SH-SY5Y (cell line): ENCODE data around the gene DYNC2H1.

Experiments used
- GATA2 ChIP-seq: IDR thresholded peaks from 2 replicates; pipeline ENCODE4 v1.6.1; 2011; ENCODE audit warnings: mild to moderate bottlenecking, low read depth, low read length
- GATA3 ChIP-seq: IDR thresholded peaks from 2 replicates; pipeline ENCODE4 v1.6.1; 2011; ENCODE audit warnings: low read depth, mild to moderate bottlenecking, low read length, moderate library complexity

DYNC2H1 gene, protein sequence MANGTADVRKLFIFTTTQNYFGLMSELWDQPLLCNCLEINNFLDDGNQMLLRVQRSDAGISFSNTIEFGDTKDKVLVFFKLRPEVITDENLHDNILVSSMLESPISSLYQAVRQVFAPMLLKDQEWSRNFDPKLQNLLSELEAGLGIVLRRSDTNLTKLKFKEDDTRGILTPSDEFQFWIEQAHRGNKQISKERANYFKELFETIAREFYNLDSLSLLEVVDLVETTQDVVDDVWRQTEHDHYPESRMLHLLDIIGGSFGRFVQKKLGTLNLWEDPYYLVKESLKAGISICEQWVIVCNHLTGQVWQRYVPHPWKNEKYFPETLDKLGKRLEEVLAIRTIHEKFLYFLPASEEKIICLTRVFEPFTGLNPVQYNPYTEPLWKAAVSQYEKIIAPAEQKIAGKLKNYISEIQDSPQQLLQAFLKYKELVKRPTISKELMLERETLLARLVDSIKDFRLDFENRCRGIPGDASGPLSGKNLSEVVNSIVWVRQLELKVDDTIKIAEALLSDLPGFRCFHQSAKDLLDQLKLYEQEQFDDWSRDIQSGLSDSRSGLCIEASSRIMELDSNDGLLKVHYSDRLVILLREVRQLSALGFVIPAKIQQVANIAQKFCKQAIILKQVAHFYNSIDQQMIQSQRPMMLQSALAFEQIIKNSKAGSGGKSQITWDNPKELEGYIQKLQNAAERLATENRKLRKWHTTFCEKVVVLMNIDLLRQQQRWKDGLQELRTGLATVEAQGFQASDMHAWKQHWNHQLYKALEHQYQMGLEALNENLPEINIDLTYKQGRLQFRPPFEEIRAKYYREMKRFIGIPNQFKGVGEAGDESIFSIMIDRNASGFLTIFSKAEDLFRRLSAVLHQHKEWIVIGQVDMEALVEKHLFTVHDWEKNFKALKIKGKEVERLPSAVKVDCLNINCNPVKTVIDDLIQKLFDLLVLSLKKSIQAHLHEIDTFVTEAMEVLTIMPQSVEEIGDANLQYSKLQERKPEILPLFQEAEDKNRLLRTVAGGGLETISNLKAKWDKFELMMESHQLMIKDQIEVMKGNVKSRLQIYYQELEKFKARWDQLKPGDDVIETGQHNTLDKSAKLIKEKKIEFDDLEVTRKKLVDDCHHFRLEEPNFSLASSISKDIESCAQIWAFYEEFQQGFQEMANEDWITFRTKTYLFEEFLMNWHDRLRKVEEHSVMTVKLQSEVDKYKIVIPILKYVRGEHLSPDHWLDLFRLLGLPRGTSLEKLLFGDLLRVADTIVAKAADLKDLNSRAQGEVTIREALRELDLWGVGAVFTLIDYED (N-terminal part only)

DNA sequence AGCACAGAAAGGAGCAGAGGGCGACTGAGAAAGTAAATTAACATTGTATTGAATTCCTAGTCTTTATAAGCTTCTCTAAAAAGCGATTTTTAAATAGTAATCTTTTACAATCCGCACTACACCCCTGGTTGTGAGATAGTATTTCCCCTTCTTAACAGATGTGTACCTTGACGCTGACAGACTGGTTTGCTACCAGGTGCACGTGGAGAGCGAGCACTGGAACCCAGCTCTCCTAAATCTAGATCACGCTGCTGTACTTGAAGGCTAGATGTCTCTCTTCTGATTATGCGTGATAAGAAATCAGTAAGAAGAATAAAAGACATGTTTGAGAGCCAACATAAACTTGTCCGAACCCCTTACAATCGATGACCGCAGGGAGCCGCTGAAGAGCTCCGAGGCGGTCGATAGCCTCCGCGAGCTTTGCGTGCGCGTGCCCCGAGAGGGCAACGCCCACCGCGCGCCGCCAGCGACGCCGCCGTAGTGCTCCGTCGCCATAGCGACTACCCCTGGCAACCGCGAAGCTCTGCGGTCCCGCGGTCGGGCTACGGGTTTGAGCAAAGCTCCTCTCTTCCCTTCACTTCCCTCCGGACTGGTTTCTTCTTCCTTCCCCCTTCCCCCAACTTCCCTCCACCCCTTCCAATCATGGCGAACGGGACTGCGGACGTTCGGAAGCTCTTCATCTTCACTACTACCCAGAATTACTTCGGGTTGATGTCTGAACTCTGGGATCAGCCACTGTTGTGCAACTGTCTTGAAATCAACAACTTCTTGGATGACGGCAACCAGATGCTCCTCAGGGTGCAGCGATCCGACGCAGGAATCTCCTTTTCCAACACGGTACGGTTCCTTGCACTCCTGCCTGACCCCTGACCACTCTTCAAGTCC, at the start of gene DYNC2H1:
DYNC2H1 (plus strand) TSS at position 494 of the 885 bp plus-strand sequence; CDS start at position 643, 149 bp downstream.
- TF ChIP-seq GATA2: peak; percentile 57
- no peak for TF ChIP-seq GATA3

DNA sequence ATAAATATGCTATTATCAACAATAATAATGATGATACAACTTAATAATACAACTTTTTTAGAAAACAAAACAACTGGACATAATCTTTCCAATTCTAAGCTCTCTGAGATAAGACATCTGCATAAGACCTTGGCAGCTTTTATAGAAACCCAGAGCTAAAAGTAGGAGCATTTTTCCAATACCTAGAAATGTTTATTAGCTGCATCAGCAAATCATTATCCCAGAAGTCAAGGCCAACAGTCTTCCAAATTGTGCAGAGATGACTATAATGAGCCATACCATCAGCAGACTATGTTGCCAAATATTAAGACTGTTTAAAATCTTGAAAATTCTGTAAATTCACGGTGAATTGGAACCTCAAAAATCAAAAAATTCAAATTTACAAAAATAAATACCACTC, 47.6 kb upstream of the DYNC2H1 start:
- TF ChIP-seq GATA2: no peak
- TF ChIP-seq GATA3: no peak

DNA sequence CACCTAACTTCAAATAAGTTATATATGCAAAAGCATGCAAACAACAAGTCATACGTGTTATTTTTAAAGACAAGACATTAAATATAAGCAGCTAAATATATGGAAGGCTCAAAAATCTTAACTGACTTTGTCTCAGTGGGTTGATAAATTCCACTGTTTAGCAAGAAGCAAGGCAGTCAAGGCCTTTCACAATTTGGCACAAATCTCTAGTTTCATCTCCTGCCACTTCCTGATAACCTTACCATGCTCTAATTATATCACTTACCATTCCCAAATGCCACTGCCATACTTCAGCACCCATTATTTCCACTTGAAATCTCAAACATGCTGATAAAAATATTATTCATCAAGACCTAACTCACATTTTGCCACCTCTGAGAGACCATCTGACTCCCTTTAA, 42.1 kb upstream of the DYNC2H1 start:
- TF ChIP-seq GATA3 (no peak), GATA2 (no peak)

DNA sequence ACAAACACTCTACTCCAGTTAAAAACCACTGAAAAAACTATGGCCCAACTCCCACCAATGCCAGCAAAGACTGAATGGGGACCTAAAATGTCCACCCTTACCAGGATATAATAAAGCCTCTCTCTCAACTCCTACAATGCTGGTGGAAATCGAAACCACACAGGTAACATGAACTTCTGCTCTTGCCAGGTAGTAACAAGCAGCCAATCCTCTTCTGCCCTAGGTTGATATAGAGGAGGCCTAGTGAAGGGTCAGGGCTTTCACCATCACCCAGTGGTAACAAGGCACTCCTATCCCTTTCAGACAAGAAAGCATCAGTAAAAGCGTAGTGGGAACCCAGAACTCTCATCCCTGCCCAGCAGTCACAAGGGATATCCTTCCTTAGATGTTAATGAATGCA, 39.9 kb upstream of the DYNC2H1 start:
- no peak for TF ChIP-seq GATA2
- TF ChIP-seq GATA3: no peak

DNA sequence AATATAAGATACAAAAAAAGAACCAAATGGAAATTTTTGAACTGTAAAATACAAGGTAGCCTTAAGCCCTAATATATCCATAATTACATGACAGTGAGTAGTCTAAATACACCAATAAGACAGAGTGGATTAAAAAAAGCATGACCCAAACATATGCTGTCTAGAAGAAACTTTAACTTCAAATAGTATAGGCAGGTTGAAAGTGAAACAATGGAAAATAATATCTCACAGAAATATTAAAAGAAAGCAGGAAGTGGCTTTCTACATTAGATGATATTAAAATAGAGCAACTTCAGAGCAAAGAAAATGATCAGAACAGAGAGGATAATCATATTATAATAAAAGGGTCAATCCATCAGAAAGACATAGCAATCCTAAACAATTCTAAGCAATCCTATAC, 39.1 kb upstream of the DYNC2H1 start:
- TF ChIP-seq GATA2 (no peak), GATA3 (no peak)

DNA sequence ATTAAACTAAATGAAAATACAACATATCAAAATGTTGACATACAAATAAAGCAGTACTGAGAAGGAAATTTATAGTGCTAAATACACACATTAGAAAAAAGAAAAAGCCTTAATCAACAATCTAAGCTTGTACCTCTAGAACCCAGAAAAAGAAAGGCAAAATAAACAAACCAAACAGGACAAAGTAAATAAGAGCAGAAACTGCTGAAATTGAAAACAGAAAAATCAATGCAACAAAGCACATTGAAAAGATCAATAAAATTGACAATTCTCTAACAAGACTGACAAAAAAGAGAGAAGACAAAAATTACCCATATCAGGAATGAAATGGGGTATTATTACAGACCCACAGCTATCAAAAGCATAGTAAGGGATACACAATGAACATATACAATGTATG, 38.2 kb upstream of the DYNC2H1 start:
- TF ChIP-seq GATA2 (no peak), GATA3 (no peak)

DNA sequence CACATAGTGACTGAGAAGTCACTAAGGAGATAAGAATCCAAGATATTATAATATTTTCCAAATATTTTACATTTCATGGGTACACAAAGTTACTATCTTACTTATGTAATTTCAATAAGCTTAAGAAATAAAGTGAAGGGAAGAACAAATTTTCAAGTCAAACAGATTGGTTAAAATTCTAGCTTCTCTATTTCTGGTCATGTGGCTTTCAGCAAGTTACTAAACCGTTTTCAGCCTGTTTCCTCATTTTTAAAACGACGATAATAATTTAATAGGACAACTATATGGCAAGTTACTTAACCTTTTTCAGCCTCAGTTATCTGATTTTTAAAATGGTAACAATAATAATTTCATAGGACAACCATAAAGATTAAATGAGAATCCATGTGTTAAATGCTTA, 32.9 kb upstream of the DYNC2H1 start:
- TF ChIP-seq GATA2 (no peak), GATA3 (no peak)

DNA sequence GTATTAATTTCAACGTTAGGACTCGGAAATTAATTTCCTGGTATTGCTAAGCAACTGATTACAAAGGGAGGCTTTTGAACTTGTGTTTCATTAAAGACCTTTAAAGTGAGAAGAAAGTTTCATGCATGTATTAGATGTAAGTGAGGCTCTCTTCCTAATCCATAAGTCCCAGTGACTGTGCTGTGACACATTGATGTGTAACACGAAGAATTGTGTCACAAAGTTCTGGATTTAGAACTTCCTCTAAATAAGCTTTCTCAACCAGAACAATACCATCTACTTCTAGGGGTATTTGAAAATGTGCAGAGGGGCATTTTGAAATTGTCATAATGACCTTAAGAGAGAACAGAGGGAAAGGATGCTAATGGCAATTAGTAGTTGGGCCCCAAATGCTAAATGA, 31.7 kb upstream of the DYNC2H1 start:
- no peak for TF ChIP-seq GATA2
- TF ChIP-seq GATA3: no peak

DNA sequence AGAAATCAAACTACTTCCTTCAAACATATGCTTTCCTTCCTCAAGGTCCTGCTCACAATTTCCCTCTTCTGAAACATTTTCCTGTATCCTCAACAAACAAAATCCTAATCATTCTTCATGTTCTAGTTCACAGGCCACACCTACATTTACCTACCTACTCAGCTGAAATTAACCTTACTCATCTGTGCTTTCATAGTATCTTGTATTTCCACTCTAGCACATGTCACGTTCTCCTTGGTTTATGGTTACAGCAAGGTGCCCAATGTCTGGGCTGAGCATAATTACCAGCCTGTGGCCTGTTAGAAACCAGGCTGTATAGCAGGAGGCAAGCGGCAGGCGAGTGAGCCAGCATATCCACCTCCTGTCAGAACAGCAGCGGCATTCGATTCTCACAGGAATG, 30.5 kb upstream of the DYNC2H1 start:
- no peak for TF ChIP-seq GATA3
- TF ChIP-seq GATA2: no peak

DNA sequence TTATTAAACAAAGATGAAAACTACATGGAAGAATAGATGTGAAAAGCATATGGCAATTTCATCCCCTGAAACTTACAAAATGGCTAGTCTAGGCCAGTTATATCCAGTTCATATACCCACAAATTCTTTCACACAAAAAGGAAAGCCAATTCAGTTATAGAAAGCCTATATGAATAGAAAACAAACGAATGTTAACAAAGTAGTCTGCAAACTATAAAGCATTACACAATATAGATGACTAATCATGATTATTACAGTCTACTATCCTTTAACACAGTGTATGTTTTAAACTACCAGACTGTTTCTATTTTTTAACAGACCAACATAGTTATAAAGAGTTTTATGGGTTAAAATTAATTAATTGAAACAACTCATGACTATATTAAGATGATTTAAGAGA, 29.4 kb upstream of the DYNC2H1 start:
- TF ChIP-seq GATA2: no peak
- no peak for TF ChIP-seq GATA3

DNA sequence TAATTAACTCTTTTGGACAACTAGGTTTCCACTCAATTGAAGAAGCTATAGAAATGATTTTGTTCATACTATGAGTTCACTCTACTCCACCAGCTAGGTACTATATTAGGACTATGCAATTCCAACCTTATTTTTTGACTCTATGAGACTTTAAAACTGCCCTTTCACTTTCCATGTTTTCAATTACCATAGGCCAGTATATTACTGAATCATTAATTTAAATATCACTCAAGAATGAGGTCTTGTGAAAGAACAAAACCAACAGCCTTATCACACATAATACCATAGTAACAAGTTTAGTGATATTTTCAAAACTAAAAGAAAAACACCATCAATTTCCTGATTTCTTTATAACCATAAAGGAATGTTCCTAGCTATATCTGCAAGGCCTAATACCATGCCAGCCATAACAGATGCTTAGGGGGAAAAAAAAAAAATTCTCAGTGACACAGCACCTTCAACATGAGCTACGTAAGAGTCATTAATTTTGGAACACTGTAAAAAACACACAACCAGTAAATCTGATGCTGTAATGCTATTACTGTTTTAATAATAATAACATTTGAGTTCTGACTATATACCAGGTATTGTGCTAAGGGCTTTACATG, 23.4 kb upstream of the DYNC2H1 start:
- TF ChIP-seq GATA3 (no peak), GATA2 (no peak)

DNA sequence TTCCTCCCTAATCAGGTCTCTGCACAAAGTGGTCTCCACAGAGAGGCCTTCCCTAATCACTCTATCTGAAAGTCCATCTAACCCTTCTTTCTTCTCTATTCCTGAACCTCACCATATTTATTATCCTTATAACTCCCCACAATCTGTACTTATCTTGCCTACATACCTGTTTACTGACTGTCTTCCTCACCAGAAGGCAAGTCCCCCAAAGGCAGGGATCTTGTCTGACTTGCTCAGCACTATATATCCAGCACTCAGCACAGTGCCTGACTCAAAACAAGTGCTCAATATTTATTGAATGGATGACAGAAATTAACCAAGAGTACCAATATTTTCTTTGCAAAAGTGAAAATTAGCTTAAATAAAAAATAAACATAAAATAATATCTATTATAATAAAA, 22.8 kb upstream of the DYNC2H1 start:
- no peak for TF ChIP-seq GATA2
